Left renal cortex interstitium (tissue), 4 donors: ENCODE measurements around the gene NPAS2. TPM values are rescaled to one million over a fixed set of nuclear protein-coding genes. Genes with fewer than 3 reads are reported as not detected.

Experiments used
- DNase-seq, 4 donors: peaks; one replicate each; pipeline ENCODE4 v3.0.0-alpha.2; 2013; ENCODE audit warnings: low read depth in 4 of 4, low spot score in 2 of 4, missing footprints in 1 of 4
- polyA plus RNA-seq, 4 donors: library from polyadenylated mRNA; unstranded; fragments of 120-200 nt; gene quantifications; one replicate each; pipeline ENCODE4 v1.2.1, GENCODE V29; 2013; ENCODE audit not compliant: insufficient read length in 4 of 4

The NPAS2 gene
- polyA plus RNA-seq, 4 donors: 8.6 to 21.0 (median 13.2) TPM

DNA sequence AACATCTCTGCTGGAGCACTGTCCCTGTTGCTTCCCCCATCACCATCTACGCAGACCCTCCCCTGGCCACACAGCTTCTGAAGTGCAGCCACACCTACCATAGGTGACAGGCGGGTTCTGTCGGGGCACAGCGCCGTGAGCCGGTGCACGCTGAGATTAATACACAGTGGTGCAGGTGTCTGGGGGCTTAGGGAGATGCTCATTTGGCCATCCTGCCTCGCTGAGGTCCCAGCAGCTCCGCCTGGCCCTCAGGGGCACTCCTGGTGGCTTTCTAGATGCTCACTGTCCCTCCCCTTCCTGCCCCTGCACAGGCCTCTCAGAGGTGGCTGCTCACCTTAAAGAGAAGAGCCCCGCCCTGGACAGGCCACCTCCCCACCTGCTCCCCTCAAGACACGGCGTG lies 163.3 kb downstream of the NPAS2 start:
- DNase-seq: no peak

DNA sequence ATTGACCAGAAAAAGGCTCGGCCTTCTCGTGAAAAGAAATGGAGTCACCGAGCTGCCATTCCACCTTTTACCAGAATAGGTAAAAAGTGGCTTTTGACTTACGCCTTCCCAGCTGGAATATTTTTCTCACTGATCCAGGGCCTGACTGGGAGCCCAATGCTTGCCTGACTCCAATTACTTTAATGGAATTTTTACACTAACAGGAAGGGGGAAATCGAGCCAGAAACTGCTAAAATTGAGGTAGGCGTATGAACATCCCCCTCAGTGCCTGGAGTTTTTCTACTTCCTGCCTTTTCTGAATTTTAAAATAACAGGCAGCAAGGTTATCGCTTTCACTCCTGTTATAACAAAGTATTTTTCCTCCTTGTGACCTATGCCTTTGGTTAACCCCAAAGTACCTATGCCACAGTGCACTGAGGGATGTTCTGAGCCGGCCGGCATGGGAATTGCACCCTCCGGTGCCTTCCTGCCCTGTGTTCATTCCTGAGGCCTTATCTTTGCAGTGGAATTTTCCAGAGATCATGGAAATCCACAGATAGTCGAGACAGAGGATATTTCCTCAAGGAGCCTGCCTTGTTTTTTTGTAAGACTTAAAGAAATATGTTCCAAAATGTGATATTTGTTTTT lies 163.9 kb downstream of the NPAS2 start:
- no peak for DNase-seq

DNA sequence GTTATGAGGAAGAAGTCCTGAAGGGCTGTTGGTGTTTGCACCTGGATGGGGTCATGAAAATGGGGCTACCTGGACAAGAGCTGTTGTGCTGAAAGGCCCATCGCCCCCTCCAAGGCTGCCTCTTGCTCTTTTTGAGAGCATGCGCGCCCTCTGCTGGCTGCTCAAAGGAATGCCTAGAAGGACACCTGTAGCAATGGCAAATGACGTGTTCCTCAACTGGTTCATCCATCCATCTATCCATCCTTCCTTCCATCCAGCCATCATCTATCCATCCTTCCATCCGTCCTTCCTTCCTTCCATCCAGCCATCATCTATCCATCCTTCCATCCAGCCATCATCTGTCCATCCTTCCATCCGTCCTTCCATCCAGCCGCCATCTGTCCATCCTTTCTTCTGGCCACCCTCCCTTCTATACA lies 165.0 kb downstream of the NPAS2 start:
- no peak for DNase-seq

DNA sequence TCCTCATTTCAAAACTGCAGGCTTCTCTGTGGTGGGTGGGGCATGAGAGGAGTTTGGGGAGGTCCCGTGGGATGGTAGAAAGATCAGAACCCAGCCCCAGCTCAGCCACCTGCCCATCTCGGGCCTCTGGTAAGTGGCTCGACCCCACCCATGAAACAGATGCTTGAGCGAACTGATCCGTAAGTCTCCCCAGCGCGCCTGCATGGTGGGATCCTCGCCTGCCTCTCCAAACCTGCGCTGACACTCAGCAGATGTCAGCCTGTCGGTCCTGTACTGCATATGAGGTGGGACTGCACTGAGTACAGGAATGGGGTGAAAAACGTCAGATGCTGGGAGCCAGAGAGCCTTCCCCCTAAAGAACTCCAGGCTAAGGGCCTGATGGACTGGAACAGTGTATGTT lies 166.2 kb downstream of the NPAS2 start:
- DNase-seq: no peak

DNA sequence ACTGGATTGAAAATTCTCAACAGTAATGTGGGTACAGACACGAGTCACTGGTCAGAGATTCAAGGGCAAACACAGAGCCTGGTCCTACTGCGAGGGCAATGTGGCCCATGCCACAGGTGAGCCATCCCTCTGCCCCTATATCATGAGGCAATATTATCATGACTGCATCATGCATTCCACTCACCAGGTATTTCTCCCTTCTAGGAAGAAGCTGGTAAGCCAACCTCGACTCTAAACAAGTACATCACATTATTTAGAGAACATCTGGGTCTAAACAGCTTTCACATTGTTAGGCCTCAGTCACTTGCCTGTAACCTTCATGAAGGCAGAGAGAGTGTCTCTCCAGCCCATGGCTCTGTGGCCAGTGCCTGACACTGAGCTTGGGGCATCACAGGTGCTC lies 167.6 kb downstream of the NPAS2 start:
- DNase-seq: no peak

DNA sequence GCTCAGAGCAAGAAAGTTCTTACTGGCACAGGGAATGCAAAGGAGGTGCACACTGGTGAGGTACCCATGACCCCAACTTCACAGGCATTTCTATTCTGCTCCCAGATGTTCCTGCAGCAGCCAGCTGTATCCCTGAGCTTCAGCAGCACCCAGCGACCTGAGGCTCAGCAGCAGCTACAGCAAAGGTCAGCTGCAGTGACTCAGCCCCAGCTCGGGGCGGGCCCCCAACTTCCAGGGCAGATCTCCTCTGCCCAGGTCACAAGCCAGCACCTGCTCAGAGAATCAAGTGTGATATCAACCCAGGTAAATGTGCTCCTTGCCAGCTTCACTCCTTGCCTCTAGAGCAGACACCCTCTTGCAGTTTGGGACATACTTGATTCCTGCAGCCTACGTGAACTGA lies 168.0 kb downstream of the NPAS2 start:
- DNase-seq: no peak

DNA sequence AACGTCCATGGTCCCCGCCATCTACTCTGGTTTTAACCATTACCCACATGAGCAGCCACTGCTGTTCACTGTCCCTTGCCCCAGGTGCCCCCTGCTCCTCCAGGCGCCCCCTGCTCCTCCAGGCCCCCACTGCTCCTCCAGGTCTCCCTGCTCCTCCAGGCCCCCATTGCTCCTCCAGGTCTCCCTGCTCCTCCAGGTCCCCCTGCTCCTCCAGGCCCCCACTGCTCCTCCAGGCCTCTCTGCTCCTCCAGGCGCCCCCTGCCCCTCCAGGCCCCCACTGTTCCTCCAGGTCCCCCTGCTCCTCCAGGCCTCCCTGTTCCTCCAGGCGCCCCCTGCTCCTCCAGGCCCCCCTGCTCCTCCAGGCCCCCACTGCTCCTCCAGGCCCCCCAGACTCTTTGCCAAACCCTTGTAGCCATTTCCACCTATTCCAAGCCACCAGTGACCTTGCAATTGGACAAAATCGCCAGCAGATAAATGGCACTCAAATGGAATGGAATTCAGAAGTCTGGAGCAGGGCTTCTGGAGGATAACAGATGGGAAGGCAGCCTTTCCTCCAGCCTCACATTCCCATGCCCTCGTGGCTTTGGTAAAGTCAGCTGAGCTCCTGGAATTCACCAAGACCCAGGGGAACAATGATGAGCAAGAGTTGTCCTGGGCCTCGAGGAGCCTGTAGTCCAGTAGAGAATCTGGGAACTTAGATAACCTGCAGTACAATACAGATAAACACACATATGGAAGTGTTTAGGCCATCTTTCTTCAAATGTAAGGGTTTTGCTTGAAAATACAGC lies 168.9 kb downstream of the NPAS2 start:
- DNase-seq: no peak

DNA sequence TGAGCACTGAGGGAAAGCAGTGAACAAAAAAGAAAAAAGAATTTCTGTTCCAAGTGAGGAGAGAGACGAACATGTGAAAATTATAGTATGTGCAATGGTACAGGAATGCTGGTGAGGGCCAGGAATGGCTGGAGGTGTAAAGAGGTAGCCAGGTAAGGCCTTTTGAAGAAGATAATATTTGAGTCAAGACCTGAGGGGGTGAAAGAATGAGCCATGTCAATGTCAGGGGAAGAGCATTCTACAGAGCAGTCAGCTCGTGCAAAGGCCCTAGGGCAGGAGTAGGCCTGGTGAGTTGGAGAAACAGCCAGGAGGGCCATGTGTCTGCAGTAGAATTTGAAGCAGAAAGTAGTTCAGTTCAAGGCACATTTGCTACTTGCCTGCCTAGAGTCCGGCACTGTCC lies 169.7 kb downstream of the NPAS2 start:
- no peak for DNase-seq

DNA sequence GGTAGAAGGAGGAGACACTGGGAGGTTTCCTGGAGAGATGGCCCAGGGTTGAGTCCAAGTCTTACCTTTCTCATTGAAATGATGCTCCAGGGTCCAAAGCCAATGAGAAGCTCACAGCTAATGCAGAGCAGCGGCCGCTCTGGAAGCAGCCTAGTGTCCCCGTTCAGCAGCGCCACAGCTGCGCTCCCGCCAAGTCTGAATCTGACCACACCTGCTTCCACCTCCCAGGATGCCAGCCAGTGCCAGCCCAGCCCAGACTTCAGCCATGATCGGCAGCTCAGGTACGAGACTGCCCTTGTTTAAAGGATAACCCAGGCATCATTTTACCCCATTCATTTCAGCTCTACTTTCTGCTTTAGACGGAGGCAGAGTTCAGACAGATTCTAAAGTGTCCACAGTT lies 170.2 kb downstream of the NPAS2 start:
- no peak for DNase-seq

DNA sequence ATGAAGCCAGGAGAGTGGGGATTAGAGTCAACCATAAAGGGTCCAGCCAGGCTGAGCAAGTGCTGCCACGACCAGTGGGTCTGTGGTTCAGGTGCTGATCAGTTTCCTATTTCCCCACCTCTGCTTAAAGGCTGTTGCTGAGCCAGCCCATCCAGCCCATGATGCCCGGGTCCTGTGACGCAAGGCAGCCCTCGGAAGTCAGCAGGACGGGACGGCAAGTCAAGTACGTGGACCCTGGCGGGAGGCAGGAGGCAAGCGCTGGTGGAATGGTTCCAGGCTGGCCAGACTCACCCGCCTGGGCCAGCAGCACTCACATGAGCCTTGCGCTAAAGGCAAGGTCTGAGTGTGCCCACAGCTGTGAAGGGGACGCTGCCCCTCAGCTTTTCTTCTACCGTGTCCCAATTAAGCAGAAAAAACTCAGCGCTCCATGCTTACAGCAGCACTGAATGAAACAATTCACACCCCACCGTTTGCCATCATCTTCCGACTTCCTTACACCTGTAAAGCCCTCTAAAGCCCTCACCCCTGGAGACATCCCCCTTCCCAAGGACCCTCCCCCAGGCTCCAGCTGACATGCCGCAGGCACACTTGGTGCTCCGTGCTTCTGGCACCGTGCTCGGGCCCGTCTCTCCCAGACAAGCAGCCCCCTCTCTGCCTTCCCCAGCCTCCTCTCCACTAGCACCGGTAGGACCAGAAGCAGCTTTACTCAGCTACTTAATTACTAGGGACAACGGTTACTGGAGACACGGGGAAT lies 170.9 kb downstream of the NPAS2 start:
- no peak for DNase-seq

DNA sequence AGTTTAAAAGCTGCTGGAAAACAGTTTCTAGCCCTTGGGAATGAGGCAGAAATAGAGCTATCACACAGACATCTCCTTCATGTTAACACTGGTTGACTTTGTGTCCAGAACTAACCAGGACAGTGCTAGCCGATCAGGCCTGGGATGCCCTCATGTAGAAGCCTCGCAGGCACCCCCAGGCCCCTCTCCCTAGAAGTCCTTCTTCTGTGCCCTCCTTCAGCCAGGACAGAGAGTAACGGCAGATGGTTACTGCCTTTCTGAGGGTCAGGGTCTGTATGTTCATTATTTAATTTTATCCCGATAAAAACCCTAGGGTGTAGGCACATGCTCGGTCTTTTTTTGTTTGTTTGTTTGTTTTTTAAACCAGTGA lies 171.4 kb downstream of the NPAS2 start:
- DNase-seq: no peak

DNA sequence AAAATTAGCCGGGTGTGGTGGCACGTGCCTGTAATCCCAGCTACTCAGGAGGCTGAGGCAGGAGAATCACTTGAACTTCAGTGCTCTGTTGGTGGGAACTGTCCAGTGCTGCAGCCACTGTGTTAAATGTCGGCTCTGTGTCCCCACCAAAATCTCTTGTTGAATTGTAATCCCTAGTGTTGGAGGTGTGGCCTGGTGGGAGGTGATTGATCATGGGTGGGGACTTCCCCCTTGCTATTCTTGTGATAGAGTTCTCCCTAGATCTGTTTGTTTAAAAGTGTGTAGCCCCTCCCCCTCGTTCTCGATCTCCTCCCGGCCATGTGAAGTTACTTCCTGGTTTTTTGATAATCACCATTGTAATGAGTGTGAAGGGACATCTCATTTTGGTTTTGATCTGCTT lies 172.3 kb downstream of the NPAS2 start:
- DNase-seq: no peak

DNA sequence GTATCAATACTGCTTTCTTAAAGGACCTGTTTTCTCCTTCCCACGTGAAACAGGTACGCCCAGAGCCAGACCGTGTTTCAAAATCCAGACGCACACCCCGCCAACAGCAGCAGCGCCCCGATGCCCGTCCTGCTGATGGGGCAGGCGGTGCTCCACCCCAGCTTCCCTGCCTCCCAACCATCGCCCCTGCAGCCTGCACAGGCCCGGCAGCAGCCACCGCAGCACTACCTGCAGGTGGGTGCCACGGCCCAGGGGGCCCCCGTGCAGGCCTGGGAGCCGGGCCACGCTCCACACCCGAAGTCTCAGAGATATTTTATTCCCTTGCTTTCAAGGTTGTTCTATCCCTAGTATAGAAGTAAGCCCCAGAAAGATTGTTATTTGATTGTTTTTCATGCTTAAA lies 173.4 kb downstream of the NPAS2 start:
- DNase-seq: no peak

DNA sequence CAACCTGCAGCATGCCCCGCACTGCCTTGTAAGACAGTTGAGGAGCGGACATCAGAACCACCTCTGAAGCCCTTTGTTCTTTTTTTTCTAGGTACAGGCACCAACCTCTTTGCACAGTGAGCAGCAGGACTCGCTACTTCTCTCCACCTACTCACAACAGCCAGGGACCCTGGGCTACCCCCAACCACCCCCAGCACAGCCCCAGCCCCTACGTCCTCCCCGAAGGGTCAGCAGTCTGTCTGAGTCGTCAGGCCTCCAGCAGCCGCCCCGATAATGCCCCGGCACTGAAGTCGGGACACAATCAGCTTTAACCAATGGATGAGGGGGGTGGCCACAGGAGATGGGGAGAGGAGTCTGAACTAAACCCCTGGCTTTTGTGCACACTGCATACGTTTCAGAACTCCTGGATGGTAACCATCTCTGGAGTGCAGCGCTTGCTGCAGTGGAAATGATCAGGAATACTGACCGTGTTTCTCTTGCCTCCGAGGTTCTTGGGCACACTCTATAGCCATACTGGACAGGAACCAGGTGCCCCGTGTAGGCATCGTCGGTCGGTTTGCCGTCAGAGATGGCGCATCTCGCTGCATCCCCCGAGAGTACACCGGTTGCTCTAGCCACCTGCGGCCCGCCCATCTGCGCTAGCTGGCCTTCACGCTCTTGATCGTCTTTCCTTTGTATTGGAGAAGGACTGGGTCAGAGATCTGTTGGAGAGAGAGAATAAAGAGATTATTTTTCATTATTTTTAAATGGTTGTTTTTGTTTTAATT lies 175.6 kb downstream of the NPAS2 start:
- no peak for DNase-seq

DNA sequence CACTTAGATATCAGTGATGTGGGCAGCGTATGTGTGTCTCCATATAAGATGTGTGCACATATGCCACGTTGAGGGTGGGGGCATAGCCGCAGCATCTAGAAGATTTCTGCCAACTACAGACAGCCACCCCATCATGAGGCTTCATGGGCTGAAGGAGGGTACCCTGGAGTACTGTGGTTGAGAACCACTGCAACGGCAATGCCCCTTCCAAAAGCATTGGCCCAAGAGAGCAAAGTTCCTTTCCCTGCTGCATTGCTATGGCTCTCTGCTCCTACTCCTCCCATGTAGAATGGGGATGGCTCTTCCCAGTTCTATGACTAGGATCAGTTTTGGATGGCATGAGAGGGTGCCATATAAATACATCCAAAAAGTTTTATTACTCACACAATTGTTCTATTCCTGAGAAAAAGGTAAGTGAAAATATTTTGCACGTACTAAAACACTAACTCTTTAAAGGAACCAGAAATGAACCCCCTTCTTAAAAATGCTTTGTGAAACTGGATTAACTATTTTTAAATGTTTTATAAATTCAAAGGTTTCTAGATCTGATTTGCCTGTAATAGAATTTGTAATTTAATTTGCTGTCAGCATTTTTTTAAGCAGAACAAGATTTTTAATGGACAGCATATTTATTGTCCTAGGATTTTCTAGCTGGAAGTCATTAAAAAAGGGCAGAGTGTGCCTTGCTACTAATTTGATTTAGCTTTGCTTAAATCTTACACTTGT lies 177.7 kb downstream of the NPAS2 start:
- no peak for DNase-seq

DNA sequence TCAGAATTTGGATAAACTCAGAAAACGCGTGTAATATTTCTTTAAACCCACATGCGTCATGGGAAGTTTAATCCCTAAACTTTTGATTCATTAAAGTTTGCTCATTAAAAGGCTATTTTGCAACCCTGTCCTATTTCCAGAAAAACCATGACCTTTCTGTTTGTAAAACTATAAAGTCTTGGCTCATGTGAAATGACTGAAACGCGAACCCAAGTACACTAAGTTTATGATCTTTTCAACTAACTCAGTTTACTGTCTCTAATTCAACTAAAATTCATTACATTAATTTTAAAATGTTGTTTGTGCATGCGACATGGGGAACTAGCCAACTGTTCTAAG lies 178.3 kb downstream of the NPAS2 start:
- DNase-seq: no peak

DNA sequence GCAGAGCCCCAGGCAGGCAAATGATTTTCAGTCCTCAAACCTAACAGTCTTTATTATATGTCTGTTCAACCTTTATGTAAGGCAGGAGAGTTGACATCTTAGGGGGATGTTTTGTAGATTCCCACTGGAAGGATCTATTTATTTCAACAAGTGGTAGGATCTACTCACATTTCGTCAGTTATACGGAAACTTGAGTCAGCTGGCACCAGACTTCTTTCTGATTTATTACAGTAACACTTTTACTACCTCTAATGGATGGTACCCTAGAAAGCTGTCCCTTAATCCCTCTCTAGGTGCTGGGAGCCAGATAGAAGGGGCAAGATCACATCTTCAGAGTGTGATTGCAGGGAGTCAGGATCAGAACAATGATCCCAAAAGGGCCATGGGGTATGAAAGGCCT lies 180.1 kb downstream of the NPAS2 start:
- DNase-seq: no peak

DNA sequence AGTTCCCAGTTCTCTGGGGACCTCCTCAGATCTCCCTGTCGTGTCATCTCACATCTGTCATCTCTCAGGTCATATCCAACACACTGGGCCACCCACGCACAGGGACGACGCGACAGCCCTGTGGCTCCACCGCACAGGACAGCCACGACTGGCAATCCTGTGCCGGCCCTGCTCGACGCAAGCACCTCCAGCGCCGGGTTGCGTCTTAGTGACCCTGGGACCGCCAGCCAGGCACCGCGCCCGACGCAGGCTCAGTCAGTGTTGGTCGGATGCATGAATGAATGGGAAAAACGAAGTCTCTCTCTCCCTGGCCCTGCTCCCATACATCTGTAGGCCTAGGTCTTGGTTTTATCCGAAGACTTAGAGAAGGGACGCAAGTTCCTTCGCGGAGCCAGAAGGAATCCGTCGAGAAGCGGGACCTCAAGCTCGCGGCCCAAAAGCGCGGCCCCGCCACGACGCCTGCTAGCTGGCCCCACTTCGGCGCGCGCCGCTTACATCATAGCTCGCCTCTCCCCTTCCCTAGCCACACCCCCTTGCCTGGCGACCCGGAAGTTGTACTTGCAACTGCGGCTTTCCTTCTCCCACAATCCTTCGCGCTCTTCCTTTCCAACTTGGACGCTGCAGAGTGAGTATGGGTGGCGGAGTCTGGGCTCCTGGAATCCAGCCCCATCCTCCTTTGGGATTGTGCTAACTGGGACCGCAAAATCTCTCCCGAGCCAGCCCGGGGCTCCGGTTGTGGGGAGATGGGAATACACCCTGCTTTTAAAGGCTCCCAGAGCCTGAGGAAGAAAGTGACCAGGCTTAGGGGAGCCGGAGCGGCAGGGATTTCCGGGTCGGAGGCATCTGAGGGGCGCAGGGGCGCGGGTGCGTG lies 182.0 kb downstream of the NPAS2 start, which contains the start of gene RPL31:
Gene RPL31, plus strand, starts transcription at position 599 of the 871 bp plus-strand sequence. CDS start 413 bp downstream, outside the sequence.
- peak; percentile 90 to 96 (median 92) for DNase-seq

DNA sequence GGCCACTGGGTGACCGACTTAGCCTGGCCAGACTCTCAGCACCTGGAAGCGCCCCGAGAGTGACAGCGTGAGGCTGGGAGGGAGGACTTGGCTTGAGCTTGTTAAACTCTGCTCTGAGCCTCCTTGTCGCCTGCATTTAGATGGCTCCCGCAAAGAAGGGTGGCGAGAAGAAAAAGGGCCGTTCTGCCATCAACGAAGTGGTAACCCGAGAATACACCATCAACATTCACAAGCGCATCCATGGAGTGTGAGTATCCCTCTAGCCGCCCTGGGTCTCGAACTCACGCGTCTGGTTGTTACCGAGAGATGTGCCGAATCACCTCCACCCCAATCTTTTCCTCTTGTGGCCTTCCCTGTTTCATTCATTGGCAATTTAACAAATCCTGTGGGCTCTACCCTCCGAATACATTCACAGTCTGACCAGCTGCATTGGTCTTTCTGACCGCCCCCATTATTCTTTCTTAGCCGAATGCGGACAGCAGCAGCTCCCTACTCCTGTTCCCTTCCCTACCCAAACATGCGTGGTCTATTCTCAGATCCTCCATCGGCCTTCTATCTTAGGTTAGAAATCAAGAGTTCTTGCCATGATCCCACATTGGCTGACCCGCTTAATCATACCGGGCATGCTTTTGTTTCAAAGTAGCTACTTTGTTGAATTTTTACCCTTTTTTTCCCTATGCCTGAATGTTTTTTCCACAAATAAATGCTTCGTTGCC lies 182.8 kb downstream of the NPAS2 start:
- peak in 1 of 4 donors; percentile 50 for DNase-seq
